ENCODE results near the gene MYEF2.

The MYEF2 gene

DNA sequence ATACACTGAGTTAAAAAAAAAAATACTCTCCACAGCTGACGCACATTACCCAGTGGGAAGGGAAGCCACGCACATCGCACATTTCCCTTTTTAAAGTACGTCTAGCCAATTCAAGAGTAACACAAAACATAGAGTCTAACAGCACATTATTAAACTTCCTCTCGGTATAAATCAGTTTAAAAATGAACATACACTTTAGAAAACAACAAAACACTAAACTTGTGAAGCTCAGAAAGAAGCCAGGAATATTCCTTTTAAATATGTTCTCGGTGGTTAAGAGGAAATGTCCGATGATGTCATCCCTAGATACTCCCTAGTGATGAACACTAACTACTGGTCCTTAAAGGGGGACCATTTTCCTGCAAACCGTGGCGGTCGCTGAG is 721 bp downstream of the MYEF2 start:
- Histone ChIP-seq H3K9ac (ENCODE audit: low read length) (no peak overlapping the region), H3K9me3 (ENCODE audit: insufficient read depth, low read length) (no peaks in the 10 kb centered on the region), H2AFZ (ENCODE audit: low read depth, low read length, severe bottlenecking) (no peak overlapping the region), H3K4me2 (ENCODE audit: low read depth, low read length, poor library complexity, severe bottlenecking) (no peak overlapping the region), H3K36me3 (ENCODE audit: low read length) (no peaks in the 10 kb centered on the region), H3K4me3 (ENCODE audit: insufficient read depth, low read length, poor library complexity, severe bottlenecking) (no peak overlapping the region), H4K20me1 (ENCODE audit: low read depth, low read length) (no peaks in the 10 kb centered on the region), H3F3A (ENCODE audit: insufficient read depth) (no peaks in the 10 kb centered on the region), H3K9me2 (replicated peaks; ENCODE audit: insufficient read depth, low read length) (no peaks in the 10 kb centered on the region), H3K27ac (ENCODE audit: low read depth, low read length) (no peak overlapping the region), H3K79me2 (ENCODE audit: insufficient read depth, low read length) (no peaks in the 10 kb centered on the region), H3K27me3 (ENCODE audit: low read length) (no peaks in the 10 kb centered on the region)
- TF ChIP-seq CTCF (IDR thresholded peaks at IDR 0.05; ENCODE audit: insufficient read depth, low read length, poor library complexity, severe bottlenecking) (no peak), EZH2phosphoT487 (conservative IDR thresholded peaks at IDR 0.05; ENCODE audit: low read length) (no peak)

- H3K27me3 ChIP-seq (ENCODE audit: low read length): no peaks in the 10 kb centered on the region
- H3K4me3 ChIP-seq (ENCODE audit: insufficient read depth, low read length, poor library complexity, severe bottlenecking): no peak overlapping the region
- no peaks in the 10 kb centered on the region for H3F3A ChIP-seq (ENCODE audit: insufficient read depth)
- H3K9me3 ChIP-seq (ENCODE audit: insufficient read depth, low read length): no peaks in the 10 kb centered on the region
- no peak overlapping the region for H3K9ac ChIP-seq (ENCODE audit: low read length)
- TF ChIP-seq CTCF (IDR thresholded peaks at IDR 0.05; ENCODE audit: insufficient read depth, low read length, poor library complexity, severe bottlenecking) (no peak), EZH2phosphoT487 (conservative IDR thresholded peaks at IDR 0.05; ENCODE audit: low read length) (no peak)
- H4K20me1 ChIP-seq (ENCODE audit: low read depth, low read length): no peaks in the 10 kb centered on the region
- H3K36me3 ChIP-seq (ENCODE audit: low read length): no peaks in the 10 kb centered on the region
- no peak overlapping the region for H3K4me2 ChIP-seq (ENCODE audit: low read depth, low read length, poor library complexity, severe bottlenecking)
- no peak overlapping the region for H2AFZ ChIP-seq (ENCODE audit: low read depth, low read length, severe bottlenecking)
- H3K79me2 ChIP-seq (ENCODE audit: insufficient read depth, low read length): no peaks in the 10 kb centered on the region
- H3K27ac ChIP-seq (ENCODE audit: low read depth, low read length): no peak overlapping the region
- H3K9me2 ChIP-seq (replicated peaks; ENCODE audit: insufficient read depth, low read length): no peaks in the 10 kb centered on the region
Measured at GRCh38 chr15:48176957-48177356, 1.1 kb downstream of the MYEF2 start.

- Histone ChIP-seq H3K27ac (ENCODE audit: low read depth, low read length) (no peak overlapping the region), H2AFZ (ENCODE audit: low read depth, low read length, severe bottlenecking) (no peak overlapping the region), H3K27me3 (ENCODE audit: low read length) (no peaks in the 10 kb centered on the region), H3K79me2 (ENCODE audit: insufficient read depth, low read length) (no peaks in the 10 kb centered on the region), H3K9me2 (replicated peaks; ENCODE audit: insufficient read depth, low read length) (no peaks in the 10 kb centered on the region), H4K20me1 (ENCODE audit: low read depth, low read length) (no peaks in the 10 kb centered on the region), H3K4me3 (ENCODE audit: insufficient read depth, low read length, poor library complexity, severe bottlenecking) (no peak overlapping the region), H3K9me3 (ENCODE audit: insufficient read depth, low read length) (no peaks in the 10 kb centered on the region), H3K36me3 (ENCODE audit: low read length) (no peaks in the 10 kb centered on the region), H3F3A (ENCODE audit: insufficient read depth) (no peaks in the 10 kb centered on the region), H3K9ac (ENCODE audit: low read length) (no peak overlapping the region), H3K4me2 (ENCODE audit: low read depth, low read length, poor library complexity, severe bottlenecking) (no peak overlapping the region)
- TF ChIP-seq CTCF (IDR thresholded peaks at IDR 0.05; ENCODE audit: insufficient read depth, low read length, poor library complexity, severe bottlenecking): no peak
- no peak for TF ChIP-seq EZH2phosphoT487 (conservative IDR thresholded peaks at IDR 0.05; ENCODE audit: low read length)
Measured at GRCh38 chr15:48176112-48176511, 2.0 kb downstream of the MYEF2 start.

DNA sequence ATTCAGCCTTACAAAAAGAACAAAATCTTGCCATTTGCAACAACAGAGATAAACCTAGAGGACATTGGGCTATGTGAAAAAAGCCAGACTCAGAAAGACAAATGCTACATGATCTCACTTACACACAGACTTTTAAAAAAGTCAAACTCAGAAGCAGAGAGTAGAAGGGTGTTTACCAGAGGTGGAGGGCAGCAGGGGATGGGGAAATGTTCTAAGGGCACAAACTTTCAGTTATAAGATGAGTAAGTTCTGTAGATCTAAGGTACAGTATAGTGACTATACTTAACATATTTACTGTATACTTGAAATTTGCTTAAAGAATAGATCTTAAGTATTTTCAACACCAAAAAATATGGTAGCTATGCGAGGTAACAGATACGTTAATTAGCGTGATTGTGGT is 3.0 kb downstream of the MYEF2 start:
- H3K4me3 ChIP-seq (ENCODE audit: insufficient read depth, low read length, poor library complexity, severe bottlenecking): no peak overlapping the region
- no peak overlapping the region for H3K27ac ChIP-seq (ENCODE audit: low read depth, low read length)
- H3K4me2 ChIP-seq (ENCODE audit: low read depth, low read length, poor library complexity, severe bottlenecking): no peak overlapping the region
- TF ChIP-seq CTCF (IDR thresholded peaks at IDR 0.05; ENCODE audit: insufficient read depth, low read length, poor library complexity, severe bottlenecking): no peak
- TF ChIP-seq EZH2phosphoT487 (conservative IDR thresholded peaks at IDR 0.05; ENCODE audit: low read length): no peak
- H4K20me1 ChIP-seq (ENCODE audit: low read depth, low read length): no peaks in the 10 kb centered on the region
- no peaks in the 10 kb centered on the region for H3F3A ChIP-seq (ENCODE audit: insufficient read depth)
- H3K36me3 ChIP-seq (ENCODE audit: low read length): no peaks in the 10 kb centered on the region
- no peaks in the 10 kb centered on the region for H3K9me2 ChIP-seq (replicated peaks; ENCODE audit: insufficient read depth, low read length)
- no peaks in the 10 kb centered on the region for H3K27me3 ChIP-seq (ENCODE audit: low read length)
- H3K79me2 ChIP-seq (ENCODE audit: insufficient read depth, low read length): no peaks in the 10 kb centered on the region
- H2AFZ ChIP-seq (ENCODE audit: low read depth, low read length, severe bottlenecking): no peak overlapping the region
- no peak overlapping the region for H3K9ac ChIP-seq (ENCODE audit: low read length)
- H3K9me3 ChIP-seq (ENCODE audit: insufficient read depth, low read length): no peaks in the 10 kb centered on the region
